A375 (cell line): ENCODE results near the gene GCAT. TPM values are rescaled to one million over a fixed set of nuclear protein-coding genes. Genes with fewer than 3 reads are reported as not detected.

ENCODE experiments used
- small RNA-seq: library from RNA; depleted of rRNA; stranded (forward); fragments of <200 nt; gene quantifications from one replicate; pipeline ENCODE3, GENCODE V24; 2014
- total RNA-seq: library from RNA; depleted of rRNA; stranded (reverse); fragments of >200 nt; shearing (Covaris generic); gene quantifications from 2 replicates; pipeline ENCODE4 v1.2.3, GENCODE V29; 2014; rRNA removed

Gene GCAT
- 14.6 and 17.4 TPM in 2 replicates for total RNA-seq

DNA sequence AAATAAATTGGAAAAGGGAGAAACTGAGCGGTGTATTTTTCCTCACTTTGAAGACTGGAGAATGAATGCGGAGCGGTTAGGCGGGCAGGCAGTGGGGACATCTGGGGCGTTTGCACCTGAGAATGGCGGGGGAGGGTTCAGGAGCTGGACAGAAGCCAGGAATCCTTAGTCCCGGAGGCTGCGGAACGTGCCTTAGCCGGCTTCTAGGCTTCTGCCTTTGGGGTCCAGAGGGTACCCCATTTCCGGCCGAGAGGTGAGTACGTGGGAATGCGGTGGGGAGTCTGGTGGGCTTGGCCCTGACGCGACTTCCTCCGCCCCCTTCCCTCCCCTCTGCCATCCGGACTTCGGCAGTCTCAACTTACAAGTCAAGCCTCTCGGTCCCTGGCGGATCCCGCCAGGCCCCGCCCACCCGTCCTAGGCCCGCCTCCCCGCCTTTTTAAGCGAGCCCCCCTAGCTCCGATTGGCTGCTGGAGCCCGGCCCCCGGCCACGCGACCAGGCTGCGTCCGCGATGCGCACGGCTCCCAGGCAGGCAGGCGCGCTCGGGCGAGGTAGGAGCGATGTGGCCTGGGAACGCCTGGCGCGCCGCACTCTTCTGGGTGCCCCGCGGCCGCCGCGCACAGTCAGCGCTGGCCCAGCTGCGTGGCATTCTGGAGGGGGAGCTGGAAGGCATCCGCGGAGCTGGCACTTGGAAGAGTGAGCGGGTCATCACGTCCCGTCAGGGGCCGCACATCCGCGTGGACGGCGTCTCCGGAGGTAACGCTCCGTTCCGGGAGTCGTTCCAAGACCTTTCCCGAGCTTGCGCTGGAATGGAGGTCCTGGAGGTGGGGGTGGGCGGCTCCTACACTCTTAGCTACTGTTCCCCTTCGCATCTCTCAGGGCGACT is at the start of gene GCAT:
TSS of gene GCAT (plus strand) at position 525 of the 884 bp plus-strand sequence. CDS start at position 559, 34 bp downstream.

GRCh38 chr22:37823134-37823985 is 15.6 kb downstream of the GCAT start, which contains the start of gene GALR3:
GALR3 (plus strand) TSS chr22:37823382; CDS start chr22:37823407, 25 bp downstream.

GRCh38 chr22:37849089-37849751 is 41.5 kb downstream of the GCAT start, which contains the start of gene EIF3L:
EIF3L (plus strand) TSS chr22:37849419; CDS start chr22:37849450, 31 bp downstream.

Small RNA genes lying within 50 kb of the gene (small RNA-seq; reads per million reads assigned to genes)
- gene MIR659, result 0.17 reads per million

Other genes starting within 250 kb of the GCAT start
- gene CDC42EP1, start 247.5 kb upstream of the GCAT start, total RNA-seq, result 7.6 and 10.9 TPM in 2 replicates
- gene LGALS2, start 227.8 kb upstream of the GCAT start, total RNA-seq, result not detected in 2 replicates
- gene GGA1, start 199.1 kb upstream of the GCAT start, total RNA-seq, result 73.5 and 73.7 TPM in 2 replicates
- 11.0 and 14.9 TPM in 2 replicates for gene SH3BP1, start 168.3 kb upstream of the GCAT start, total RNA-seq
- 29.7 and 30.5 TPM in 2 replicates for gene PDXP, start 149.2 kb upstream of the GCAT start, total RNA-seq
- 1,695 and 1,774 TPM in 2 replicates for gene LGALS1, start 132.3 kb upstream of the GCAT start, total RNA-seq
- 52.5 and 60.5 TPM in 2 replicates for gene NOL12, start 121.6 kb upstream of the GCAT start, total RNA-seq
- 114 and 118 TPM in 2 replicates for gene TRIOBP, start 110.9 kb upstream of the GCAT start, total RNA-seq
- not detected in 2 replicates for gene GALR3, start 15.4 kb downstream of the GCAT start, total RNA-seq
- 43.5 and 50.7 TPM in 2 replicates for gene ANKRD54, start 36.4 kb downstream of the GCAT start, total RNA-seq
- gene EIF3L, start 41.5 kb downstream of the GCAT start, total RNA-seq, result 429 and 461 TPM in 2 replicates
- 56.4 and 64.6 TPM in 2 replicates for gene MICALL1, start 98.4 kb downstream of the GCAT start, total RNA-seq
- 1.0 TPM in 1 of 2 replicates, not detected in the other for gene C22orf23, start 145.7 kb downstream of the GCAT start, total RNA-seq
- 484 and 496 TPM in 2 replicates for gene POLR2F, start 145.8 kb downstream of the GCAT start, total RNA-seq
- gene SOX10, start 176.6 kb downstream of the GCAT start, total RNA-seq, result 240 and 303 TPM in 2 replicates
- 30.3 and 33.0 TPM in 2 replicates for gene PICK1, start 249.5 kb downstream of the GCAT start, total RNA-seq